Right lobe of liver (tissue), 4 donors: ENCODE measurements around the gene IL3.

Experiments
- POLR2A ChIP-seq: fragments of 450-650 bp; IDR thresholded peaks from one replicate; pipeline ENCODE4 v1.6.1; 2017; ENCODE audit warnings: antibody characterized with exemption, mild to moderate bottlenecking
- TF ChIP-seq, protein P1 (sequence below), 4 donors: fragments of 200-600 bp in 3 of 4; fragments of 450-650 bp in 1 of 4; IDR thresholded peaks; one replicate each; pipeline versions ENCODE4 v1.5.1 to v1.8.0; 2016 to 2022; ENCODE audit warnings: antibody characterized with exemption in 4 of 4, mild to moderate bottlenecking in 2 of 4
- donor health status: DM: no; HTN: no; CAD: no.
- donor health status: DM: no; HTN: no; CAD: no.
- donor health status: DM: no; HTN: yes; CAD: no.

DNA sequence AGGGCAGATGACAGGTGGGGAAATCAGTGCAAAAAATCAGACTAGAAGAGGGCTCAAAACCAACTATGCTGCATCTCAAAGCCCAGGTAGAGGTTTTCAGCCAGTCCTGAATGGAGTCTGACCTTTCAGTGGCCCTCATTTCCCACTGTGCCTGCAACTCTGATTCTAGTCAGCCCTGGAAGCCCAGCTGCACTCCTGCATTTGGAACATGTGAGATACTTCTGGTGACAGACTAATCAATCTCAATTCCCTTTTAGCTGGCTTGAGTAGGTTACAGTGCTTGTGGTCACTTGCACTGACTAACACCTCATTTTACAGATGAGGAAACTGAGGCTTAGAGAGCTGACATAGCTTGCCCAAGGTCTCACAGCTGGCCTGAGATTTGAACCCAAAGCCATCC lies 41.1 kb upstream of the IL3 start:
- no peak for TF ChIP-seq POLR2A
- TF ChIP-seq, protein P1, sequence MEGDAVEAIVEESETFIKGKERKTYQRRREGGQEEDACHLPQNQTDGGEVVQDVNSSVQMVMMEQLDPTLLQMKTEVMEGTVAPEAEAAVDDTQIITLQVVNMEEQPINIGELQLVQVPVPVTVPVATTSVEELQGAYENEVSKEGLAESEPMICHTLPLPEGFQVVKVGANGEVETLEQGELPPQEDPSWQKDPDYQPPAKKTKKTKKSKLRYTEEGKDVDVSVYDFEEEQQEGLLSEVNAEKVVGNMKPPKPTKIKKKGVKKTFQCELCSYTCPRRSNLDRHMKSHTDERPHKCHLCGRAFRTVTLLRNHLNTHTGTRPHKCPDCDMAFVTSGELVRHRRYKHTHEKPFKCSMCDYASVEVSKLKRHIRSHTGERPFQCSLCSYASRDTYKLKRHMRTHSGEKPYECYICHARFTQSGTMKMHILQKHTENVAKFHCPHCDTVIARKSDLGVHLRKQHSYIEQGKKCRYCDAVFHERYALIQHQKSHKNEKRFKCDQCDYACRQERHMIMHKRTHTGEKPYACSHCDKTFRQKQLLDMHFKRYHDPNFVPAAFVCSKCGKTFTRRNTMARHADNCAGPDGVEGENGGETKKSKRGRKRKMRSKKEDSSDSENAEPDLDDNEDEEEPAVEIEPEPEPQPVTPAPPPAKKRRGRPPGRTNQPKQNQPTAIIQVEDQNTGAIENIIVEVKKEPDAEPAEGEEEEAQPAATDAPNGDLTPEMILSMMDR (IDR thresholded peaks at IDR 0.05), result no peak
